Muscle layer of duodenum (tissue), 2 donors: ENCODE results near the gene EPHA6.

ENCODE experiments used
- H3K27ac ChIP-seq: one replicate; pipeline ENCODE4 v1.7.0; 2013; ENCODE audit warnings: mild to moderate bottlenecking, low read length
- H3K27me3 ChIP-seq: one replicate; pipeline ENCODE4 v1.7.0; 2013; ENCODE audit warnings: low read depth, mild to moderate bottlenecking, control low read depth, low read length
- H3K36me3 ChIP-seq, 2 donors: one replicate each; pipeline ENCODE4 v1.7.0; 2013; ENCODE audit warnings: low read length in 2 of 2, control low read depth in 1 of 2, mild to moderate bottlenecking in 1 of 2; ENCODE audit not compliant: insufficient read depth in 2 of 2, control insufficient read depth in 1 of 2
- H3K4me1 ChIP-seq, 2 donors: one replicate each; pipeline ENCODE4 v1.7.0; 2013; ENCODE audit warnings: low read length in 2 of 2, mild to moderate bottlenecking in 2 of 2, control low read depth in 1 of 2, moderate library complexity in 1 of 2; ENCODE audit not compliant: insufficient read depth in 2 of 2, control insufficient read depth in 1 of 2
- H3K4me3 ChIP-seq, 2 donors: one replicate each; pipeline ENCODE4 v1.7.0; 2013; ENCODE audit warnings: low read length in 2 of 2, low read depth in 1 of 2, mild to moderate bottlenecking in 1 of 2
- H3K9me3 ChIP-seq, 2 donors: one replicate each; pipeline ENCODE4 v1.7.0; 2013; ENCODE audit warnings: low read length in 2 of 2, control low read depth in 1 of 2, mild to moderate bottlenecking in 1 of 2; ENCODE audit not compliant: control insufficient read depth in 1 of 2
- donor health status: healthy.

The EPHA6 gene

DNA sequence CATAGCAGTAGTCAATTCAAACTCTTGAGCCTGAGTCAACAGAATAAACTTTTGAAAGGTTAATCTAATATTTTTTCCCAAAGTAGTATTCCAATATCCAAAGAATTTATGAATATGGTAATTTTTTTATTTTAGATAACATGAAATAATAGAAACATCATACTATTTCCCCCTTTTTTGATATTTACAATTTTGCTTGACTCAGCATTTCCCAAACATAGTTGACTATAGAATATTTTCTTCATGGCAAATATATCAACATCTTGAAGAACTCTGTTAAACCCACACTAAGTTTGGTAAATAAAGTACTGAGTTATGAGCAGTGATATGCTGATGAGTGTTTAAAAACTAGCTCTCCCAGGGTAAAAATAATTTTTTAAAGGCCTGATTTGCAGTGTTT is 570.2 kb downstream of the EPHA6 start:
- Histone ChIP-seq H3K36me3 (no peaks in the 10 kb centered on the region), H3K4me3 (no peak overlapping the region), H3K27ac (no peak overlapping the region), H3K27me3 (no peaks in the 10 kb centered on the region), H3K9me3 (peaks cover 0 to 4% of the 10 kb centered on the region in 2 donors), H3K4me1 (no peaks in the 10 kb centered on the region)

GRCh38 chr3:97388774-97389173 is 574.4 kb downstream of the EPHA6 start:
- no peak overlapping the region for H3K4me3 ChIP-seq
- H3K27me3 ChIP-seq: no peaks in the 10 kb centered on the region
- H3K27ac ChIP-seq: no peak overlapping the region
- H3K36me3 ChIP-seq: no peaks in the 10 kb centered on the region
- H3K4me1 ChIP-seq: no peaks in the 10 kb centered on the region
- H3K9me3 ChIP-seq: peaks cover 0 to 4% of the 10 kb centered on the region in 2 donors

GRCh38 chr3:97389936-97390335 is 575.5 kb downstream of the EPHA6 start:
- no peak overlapping the region for H3K27ac ChIP-seq
- peaks cover 0 to 4% of the 10 kb centered on the region in 2 donors for H3K9me3 ChIP-seq
- no peaks in the 10 kb centered on the region for H3K4me1 ChIP-seq
- H3K36me3 ChIP-seq: no peaks in the 10 kb centered on the region
- H3K4me3 ChIP-seq: no peak overlapping the region
- H3K27me3 ChIP-seq: no peaks in the 10 kb centered on the region

DNA sequence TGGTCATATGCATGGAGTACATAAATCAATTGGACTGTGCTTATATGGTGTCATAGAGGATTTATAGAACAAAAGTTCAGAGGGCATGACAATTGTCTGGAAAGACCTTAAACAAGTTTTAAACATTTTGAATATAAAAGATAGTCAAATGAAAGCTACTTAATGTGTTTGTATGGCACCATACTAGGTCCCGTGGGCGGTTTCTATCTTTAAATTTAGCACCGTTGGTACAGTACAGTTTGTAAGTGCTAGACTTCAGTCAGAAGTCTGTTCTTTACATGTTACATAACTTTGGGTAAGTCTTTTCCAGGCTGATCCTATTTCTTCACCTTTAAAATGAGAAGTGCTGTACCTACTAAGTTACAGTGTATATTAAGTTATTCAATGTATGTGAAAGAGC is 576.8 kb downstream of the EPHA6 start:
- Histone ChIP-seq H3K36me3 (no peaks in the 10 kb centered on the region), H3K4me1 (no peaks in the 10 kb centered on the region), H3K4me3 (no peak overlapping the region), H3K27ac (no peak overlapping the region), H3K27me3 (no peaks in the 10 kb centered on the region), H3K9me3 (peaks cover 0 to 4% of the 10 kb centered on the region in 2 donors)

- H3K27ac ChIP-seq: no peak overlapping the region
- H3K27me3 ChIP-seq: no peaks in the 10 kb centered on the region
- H3K4me3 ChIP-seq: no peak overlapping the region
- no peaks in the 10 kb centered on the region for H3K9me3 ChIP-seq
- H3K4me1 ChIP-seq: no peaks in the 10 kb centered on the region
- H3K36me3 ChIP-seq: no peaks in the 10 kb centered on the region
These were observed 595.2 kb downstream of the EPHA6 start for GRCh38 chr3:97409612-97410011.

DNA sequence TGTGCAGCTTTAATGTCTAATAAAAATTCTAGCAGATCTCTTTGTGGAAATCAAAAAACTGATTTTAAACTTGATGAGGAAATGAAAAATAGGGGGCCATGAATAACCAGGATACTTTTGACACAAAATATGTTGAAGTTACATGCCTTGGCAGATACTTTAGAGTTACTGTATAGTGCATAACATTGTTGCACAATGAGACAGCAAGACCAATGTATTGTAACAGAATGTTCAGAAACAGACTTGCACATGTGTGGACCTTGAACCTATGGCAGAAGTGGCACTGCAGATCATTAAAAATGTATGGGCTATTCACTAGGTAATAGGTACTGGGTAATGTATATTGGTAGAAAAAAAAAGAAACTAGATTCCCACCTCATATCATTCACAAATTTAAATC is 607.2 kb downstream of the EPHA6 start:
- H3K4me1 ChIP-seq: no peaks in the 10 kb centered on the region
- no peak overlapping the region for H3K27ac ChIP-seq
- no peaks in the 10 kb centered on the region for H3K27me3 ChIP-seq
- H3K4me3 ChIP-seq: no peak overlapping the region
- no peaks in the 10 kb centered on the region for H3K36me3 ChIP-seq
- no peaks in the 10 kb centered on the region for H3K9me3 ChIP-seq

GRCh38 chr3:97425002-97425401 is 610.6 kb downstream of the EPHA6 start:
- Histone ChIP-seq H3K9me3 (no peaks in the 10 kb centered on the region), H3K27ac (no peak overlapping the region), H3K36me3 (no peaks in the 10 kb centered on the region), H3K4me1 (no peaks in the 10 kb centered on the region), H3K4me3 (no peak overlapping the region), H3K27me3 (no peaks in the 10 kb centered on the region)

DNA sequence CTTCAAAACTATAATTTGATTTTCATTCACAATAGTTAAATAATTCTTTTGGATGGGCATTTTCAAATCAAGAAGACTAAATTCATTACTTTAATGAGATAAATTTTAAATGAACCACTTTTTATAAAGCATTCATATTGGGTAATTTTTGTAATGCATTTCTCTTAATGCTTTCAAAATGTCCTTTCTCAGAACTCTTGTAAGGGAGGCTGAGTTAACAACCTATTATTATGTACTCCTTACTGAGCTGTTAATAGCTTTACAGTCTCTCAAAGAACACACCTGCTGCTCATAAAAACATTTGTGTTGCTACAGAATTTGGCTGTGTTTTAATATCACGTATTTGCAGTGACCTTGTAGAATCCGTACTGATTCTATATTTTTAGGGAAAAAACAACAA is 616.2 kb downstream of the EPHA6 start:
- Histone ChIP-seq H3K27me3 (no peaks in the 10 kb centered on the region), H3K27ac (no peak overlapping the region), H3K4me3 (no peak overlapping the region), H3K36me3 (no peaks in the 10 kb centered on the region), H3K4me1 (no peaks in the 10 kb centered on the region), H3K9me3 (no peaks in the 10 kb centered on the region)

DNA sequence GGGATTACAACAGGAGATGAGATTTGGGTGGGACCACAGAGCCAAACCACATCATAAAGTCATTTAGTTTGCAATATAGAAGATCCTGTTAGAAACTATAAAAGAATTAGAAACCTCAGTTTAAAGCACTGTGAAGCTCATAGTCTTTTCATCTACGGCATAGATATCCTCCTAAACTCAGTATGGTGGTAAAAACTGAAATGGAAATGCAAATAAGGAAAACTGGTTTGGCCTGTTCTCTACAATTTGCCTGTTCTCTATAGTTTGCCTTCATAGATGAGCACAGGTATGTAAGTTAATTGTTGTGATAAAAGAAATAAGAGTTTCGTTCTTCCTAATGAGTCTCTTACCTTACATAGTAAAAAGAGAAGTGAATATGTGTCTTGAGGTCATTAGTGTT is 618.5 kb downstream of the EPHA6 start:
- no peak overlapping the region for H3K27ac ChIP-seq
- H3K4me1 ChIP-seq: no peaks in the 10 kb centered on the region
- no peak overlapping the region for H3K4me3 ChIP-seq
- no peaks in the 10 kb centered on the region for H3K36me3 ChIP-seq
- no peaks in the 10 kb centered on the region for H3K27me3 ChIP-seq
- no peaks in the 10 kb centered on the region for H3K9me3 ChIP-seq

GRCh38 chr3:97438131-97438530 is 623.7 kb downstream of the EPHA6 start:
- Histone ChIP-seq H3K27ac (no peak overlapping the region), H3K4me3 (no peak overlapping the region), H3K4me1 (no peaks in the 10 kb centered on the region), H3K27me3 (no peaks in the 10 kb centered on the region), H3K9me3 (no peaks in the 10 kb centered on the region), H3K36me3 (no peaks in the 10 kb centered on the region)

DNA sequence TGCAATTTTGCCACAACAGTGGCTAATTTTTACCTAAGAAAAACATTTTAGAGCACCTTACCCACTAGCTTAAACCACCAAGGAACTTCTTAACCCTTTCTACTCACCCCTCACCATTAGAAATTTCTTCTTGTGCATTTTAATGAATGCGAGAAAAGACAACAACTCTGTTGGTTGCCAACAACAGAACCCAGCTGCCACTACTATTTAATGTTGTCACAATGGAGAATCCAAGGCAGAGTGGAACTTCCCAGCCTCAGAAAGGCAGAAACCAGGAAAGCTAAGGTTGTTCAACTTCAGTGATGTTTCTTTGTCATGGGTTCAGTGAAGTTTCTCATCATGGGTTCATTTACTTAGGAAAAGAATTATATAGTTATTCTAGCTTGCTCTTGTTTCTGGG is 625.0 kb downstream of the EPHA6 start:
- Histone ChIP-seq H3K4me3 (no peak overlapping the region), H3K36me3 (no peaks in the 10 kb centered on the region), H3K27ac (no peak overlapping the region), H3K4me1 (no peaks in the 10 kb centered on the region), H3K9me3 (no peaks in the 10 kb centered on the region), H3K27me3 (no peaks in the 10 kb centered on the region)

GRCh38 chr3:97464035-97464434 is 649.6 kb downstream of the EPHA6 start:
- H3K27ac ChIP-seq: no peak overlapping the region
- no peaks in the 10 kb centered on the region for H3K36me3 ChIP-seq
- no peaks in the 10 kb centered on the region for H3K9me3 ChIP-seq
- no peak overlapping the region for H3K4me3 ChIP-seq
- no peaks in the 10 kb centered on the region for H3K4me1 ChIP-seq
- no peaks in the 10 kb centered on the region for H3K27me3 ChIP-seq
